K562 (cell line): ENCODE measurements around the gene CD55. TPM values are rescaled to one million over a fixed set of nuclear protein-coding genes. Genes with fewer than 3 reads are reported as not detected.

Experiments used
- CHAMP1 ChIP-seq: fragments of 450-650 bp; IDR thresholded peaks from 2 replicates; pipeline ENCODE4 v1.6.1; 2016; ENCODE audit warnings: mild to moderate bottlenecking
- ESRRB ChIP-seq: fragments of 250-450 bp; sonication (Bioruptor Pico); IDR thresholded peaks from 2 replicates; pipeline ENCODE4 v1.5.0; 2020; ENCODE audit warnings: mild to moderate bottlenecking, moderate library complexity, borderline replicate concordance
- FOSL1 ChIP-seq: fragments of 200-800 bp; sonication (Bioruptor generic); conservative IDR thresholded peaks from 2 replicates; pipeline ENCODE4 v1.6.1; 2016; ENCODE audit warnings: missing genetic modification characterization, missing compliant biosample characterization
- GABPB2 ChIP-seq: fragments of 250-450 bp; sonication (Bioruptor Pico); conservative IDR thresholded peaks from 2 replicates; pipeline ENCODE4 v1.5.1; 2021; ENCODE audit warnings: mild to moderate bottlenecking
- KAT2B ChIP-seq: IDR thresholded peaks from one replicate; pipeline ENCODE4 v1.6.1; 2012; ENCODE audit warnings: low read depth, mild to moderate bottlenecking, control low read depth, inconsistent platforms, low read length, moderate library complexity
- KLF16 ChIP-seq: IDR thresholded peaks from 2 replicates; pipeline ENCODE4 v1.6.1; 2016; ENCODE audit warnings: antibody characterized with exemption
- NFE2 ChIP-seq: IDR thresholded peaks from 2 replicates; pipeline ENCODE4 v1.6.1; 2014; ENCODE audit warnings: antibody characterized with exemption, low read depth
- PML ChIP-seq: IDR thresholded peaks from 2 replicates; pipeline ENCODE4 v1.6.1; 2012; ENCODE audit warnings: low read length, inconsistent platforms
- REST ChIP-seq, 2 experiments: fragments of 450-650 bp; formaldehyde crosslinking in 1 of 2; IDR thresholded peaks; 2 replicates each; pipeline versions ENCODE4 v1.4.0 to v1.6.1; 2014 to 2020; ENCODE audit warnings: mild to moderate bottlenecking in 2 of 2, borderline replicate concordance in 1 of 2, low read depth in 1 of 2
- RFX1 ChIP-seq: fragments of 450-650 bp; IDR thresholded peaks from 2 replicates; pipeline ENCODE4 v1.6.1; 2016; ENCODE audit warnings: mild to moderate bottlenecking, moderate library complexity
- SIN3B ChIP-seq: fragments of 450-650 bp; IDR thresholded peaks from 2 replicates; pipeline ENCODE4 v1.6.1; 2017; ENCODE audit warnings: low read depth, mild to moderate bottlenecking, moderate library complexity
- SMC3 ChIP-seq: conservative IDR thresholded peaks from 2 replicates; pipeline ENCODE4 v1.6.1; 2011; ENCODE audit warnings: low read depth, low read length, improper control_type of control experiment; ENCODE audit not compliant: insufficient read depth
- ZNF316 ChIP-seq: fragments of 450-650 bp; IDR thresholded peaks from 2 replicates; pipeline ENCODE4 v1.6.1; 2016
- ZNF431 ChIP-seq: sonication (generic); formaldehyde crosslinking; IDR thresholded peaks from 2 replicates; pipeline ENCODE4 v1.8.0; 2022; ENCODE audit warnings: mild to moderate bottlenecking, missing genetic modification reagents
- ZNF436 ChIP-seq: fragments of 250-450, 450-650 bp; sonication (Bioruptor Pico); formaldehyde crosslinking; IDR thresholded peaks from 2 replicates; pipeline ENCODE4 v1.7.0; 2020; ENCODE audit warnings: mild to moderate bottlenecking
- ZNF655 ChIP-seq: fragments of 250-450 bp; sonication (Bioruptor Pico); IDR thresholded peaks from 2 replicates; pipeline ENCODE4 v1.5.0; 2021
- ZNF717 ChIP-seq: fragments of 250-450 bp; sonication (Bioruptor Pico); IDR thresholded peaks from 2 replicates; pipeline ENCODE4 v1.5.0; 2021
- ZNF780A ChIP-seq: fragments of 250-450 bp; sonication (Bioruptor Pico); IDR thresholded peaks from 2 replicates; pipeline ENCODE4 v1.5.0; 2021; ENCODE audit warnings: mild to moderate bottlenecking
- polyA plus RNA-seq, 8 experiments: library from polyadenylated mRNA; depleted of rRNA in 4 of 8; stranded (reverse) in 5 of 8; unstranded in 3 of 8; fragments of >200 nt; fragmentation: Nextera tagmentation in 2 of 8; fragmentation: Illumina TruSeq in 1 of 8; extraction: Ambion mirVana in 2 of 8; extraction: Trizol in 1 of 8; gene quantifications; 2 replicates each; pipeline versions ENCODE4 v1.2.1 to v1.2.3, GENCODE V29; 2011 to 2014; ENCODE audit warnings: inconsistent platforms in 1 of 8, missing spikeins in 1 of 8
- total RNA-seq, 7 experiments: library from RNA; depleted of rRNA in 6 of 7; stranded (reverse); fragments of >200 nt in 6 of 7; fragmentation: Illumina TruSeq in 2 of 7; extraction: Trizol in 2 of 7; gene quantifications; 2 replicates each; pipeline versions ENCODE4 v1.2.1 to v1.2.3, GENCODE V29; 2011 to 2021; ENCODE audit warnings: low replicate concordance in 1 of 7

Gene CD55
- total and polyA plus RNA-seq, 9 of the 15 experiments (the other 6 are each of a cell fraction or from before 2014, with no cell fraction given): 17.7 to 150 (median 97.0) TPM

- TF ChIP-seq CHAMP1 (peak; percentile 73; the same call in 1 of the 2 replicates), ESRRB (CRISPR knock-in tag) (no peak), ZNF780A (CRISPR knock-in tag) (no peak), ZNF316 (0 out of 2 replicates have a peak, but pooled peaks have one; percentile 3), ZNF431 (CRISPR knock-in tag) (no peak), KAT2B (no peak), PML (no peak), SMC3 (peak; percentile 82), ZNF717 (no peak), REST (IDR thresholded peaks at IDR 0.05; ENCODE audit: borderline replicate concordance) (peak; percentile 91), REST (CRISPR knock-in tag; IDR thresholded peaks at IDR 0.05; ENCODE audit: low read depth) (no peak), ZNF436 (CRISPR knock-in tag) (no peak), FOSL1 (tag) (no peak), KLF16 (no peak; the same call in none of the 2 replicates), ZNF655 (CRISPR knock-in tag) (no peak), GABPB2 (no peak), NFE2 (no peak), RFX1 (peak; percentile 17), SIN3B (0 out of 2 replicates have a peak, but pooled peaks have one; percentile 25)
- TF ChIP-seq, all 486 proteins: peak for 22
Observed at GRCh38 chr1:207404849-207405525, 83.5 kb downstream of the CD55 start (continued).
